HepG2 (cell line): Measurements from ENCODE around the gene ZMYND10. TPM values are rescaled to one million over a fixed set of nuclear protein-coding genes. Genes with fewer than 3 reads are reported as not detected.

Source experiments
- ATAC-seq: fragments of 200-7000 bp; cut with Tn5 transposase; 3 replicates; pipeline ENCODE4 v1.9.1; 2020; ENCODE audit warnings: mild to moderate bottlenecking, moderate library complexity
- BruUV-seq: library from RNA; stranded (reverse); fragments of 400-500 nt; replicated peaks from 2 replicates; lab custom pipeline; 2021; lab: Mats Ljungman, UMichigan
- CTCF ChIA-PET: fragments of 300-600 bp; formaldehyde crosslinking; extraction: SDS; loops from one replicate; lab custom pipeline; 2021; ENCODE audit warnings: low total read pairs, inconsistent platforms, low intra/inter-chr PET ratio; lab: Yijun Ruan, JAX
- POLR2A ChIA-PET: fragments of 350-600 bp; sonication (Branson Sonifier 250); formaldehyde crosslinking; loops from one replicate; lab custom pipeline; 2020; ENCODE audit warnings: antibody characterized with exemption, inconsistent platforms; lab: Yijun Ruan, JAX
- DNase-seq: peaks from one replicate; pipeline ENCODE4 v3.0.0-alpha.2; 2015; ENCODE audit warnings: low spot score
- FAIRE-seq: peaks from 3 replicates; lab custom pipeline; 2011; peaks lifted over from hg19 to GRCh38; lab: Jason Lieb, UNC
- H2AFZ ChIP-seq: one replicate; pipeline ENCODE4 v1.6.1; 2011; ENCODE audit warnings: low read length, inconsistent platforms
- H3K27ac ChIP-seq: fragments of 300-600 bp; 3 replicates; pipeline ENCODE4 v1.8.0; 2011; ENCODE audit warnings: mixed run types, mild to moderate bottlenecking, mixed read lengths, low read length, inconsistent platforms; ENCODE audit not compliant: insufficient read depth; ENCODE audit errors: extremely low read length
- H3K27me3 ChIP-seq, 2 experiments: fragments of 200-600 bp in 1 of 2; 2 replicates in 1 of 2; 3 replicates in 1 of 2; pipeline versions ENCODE4 v1.6.0 to v1.8.0; 2011; ENCODE audit warnings: low read length in 2 of 2, mild to moderate bottlenecking in 2 of 2, moderate library complexity in 2 of 2, inconsistent platforms in 1 of 2; ENCODE audit not compliant: insufficient read depth in 2 of 2, control insufficient read depth in 1 of 2
- H3K36me3 ChIP-seq, 2 experiments: fragments of 200-600 bp in 1 of 2; replicated peaks in 1 of 2; 2 replicates in 1 of 2; 3 replicates in 1 of 2; pipeline versions ENCODE4 v1.5.1 to v1.8.0; 2011; ENCODE audit warnings: low read length in 2 of 2, inconsistent platforms in 1 of 2; ENCODE audit not compliant: insufficient read depth in 2 of 2, control insufficient read depth in 1 of 2
- H3K4me1 ChIP-seq: 2 replicates; pipeline ENCODE4 v1.5.1; 2012; ENCODE audit warnings: low read length, inconsistent platforms; ENCODE audit not compliant: insufficient read depth
- H3K4me2 ChIP-seq: 2 replicates; pipeline ENCODE4 v1.6.0; 2011; ENCODE audit warnings: low read depth, low read length, inconsistent platforms
- H3K4me3 ChIP-seq, 3 experiments: fragments of 200-600 bp in 1 of 3; sonication (generic), shearing (Covaris generic) in 1 of 3; replicated peaks in 1 of 3; 2 replicates each; pipeline ENCODE4 v1.5.1; 2011 to 2016; ENCODE audit warnings: low read length in 3 of 3, inconsistent platforms in 2 of 3, low read depth in 2 of 3, mild to moderate bottlenecking in 2 of 3, control low read depth in 1 of 3, mixed read lengths in 1 of 3; ENCODE audit not compliant: insufficient read depth in 1 of 3
- H3K79me2 ChIP-seq: one replicate; pipeline ENCODE4 v1.6.1; 2011; ENCODE audit warnings: low read length, inconsistent platforms; ENCODE audit not compliant: insufficient read depth
- H3K9ac ChIP-seq: 2 replicates; pipeline ENCODE4 v1.6.0; 2011; ENCODE audit warnings: mild to moderate bottlenecking, low read depth, low read length, inconsistent platforms; ENCODE audit not compliant: insufficient read depth
- H3K9me3 ChIP-seq: 2 replicates; pipeline ENCODE4 v1.5.1; 2012; ENCODE audit warnings: mild to moderate bottlenecking, low read length
- H4K20me1 ChIP-seq: 2 replicates; pipeline ENCODE4 v1.6.0; 2011; ENCODE audit warnings: inconsistent platforms, mild to moderate bottlenecking, low read length, moderate library complexity; ENCODE audit not compliant: insufficient read depth
- BORCS8-MEF2B ChIP-seq: sonication (generic); formaldehyde crosslinking; IDR thresholded peaks from 2 replicates; pipeline ENCODE4 v1.8.0; 2022; ENCODE audit warnings: mild to moderate bottlenecking, missing genetic modification reagents
- GPN1 ChIP-seq: sonication (generic); formaldehyde crosslinking; IDR thresholded peaks from 2 replicates; pipeline ENCODE4 v1.5.1; 2020; ENCODE audit warnings: missing genetic modification reagents, borderline replicate concordance
- IKZF1 ChIP-seq: fragments of 450-650 bp; IDR thresholded peaks from 2 replicates; pipeline ENCODE4 v1.7.1; 2016
- MTA3 ChIP-seq: sonication (generic); formaldehyde crosslinking; IDR thresholded peaks from 2 replicates; pipeline ENCODE4 v1.4.0; 2020; ENCODE audit warnings: missing genetic modification reagents
- PHF5A ChIP-seq: IDR thresholded peaks from one replicate; pipeline ENCODE4 v1.6.1; 2018; ENCODE audit warnings: low read depth, missing genetic modification reagents; ENCODE audit not compliant: unreplicated experiment
- SMYD3 ChIP-seq: sonication (generic); formaldehyde crosslinking; IDR thresholded peaks from 2 replicates; pipeline ENCODE4 v1.8.1; 2023; ENCODE audit warnings: mild to moderate bottlenecking, missing genetic modification reagents
- TBP ChIP-seq: sonication (generic); formaldehyde crosslinking; IDR thresholded peaks from 2 replicates; pipeline ENCODE4 v1.5.0; 2020; ENCODE audit warnings: missing genetic modification reagents
- ZBTB8A ChIP-seq: sonication (generic); formaldehyde crosslinking; IDR thresholded peaks from 2 replicates; pipeline ENCODE4 v1.4.0; 2020; ENCODE audit warnings: mild to moderate bottlenecking, low read depth, missing genetic modification reagents, borderline replicate concordance
- ZNF549 ChIP-seq: sonication (generic); formaldehyde crosslinking; IDR thresholded peaks from 2 replicates; pipeline ENCODE4 v1.5.0; 2020; ENCODE audit warnings: missing genetic modification reagents
- ZNF552 ChIP-seq: sonication (generic); formaldehyde crosslinking; IDR thresholded peaks from 2 replicates; pipeline ENCODE4 v1.9.0; 2022; ENCODE audit warnings: missing genetic modification reagents, mild to moderate bottlenecking, borderline replicate concordance
- ZNF607 ChIP-seq: sonication (generic); formaldehyde crosslinking; IDR thresholded peaks from 2 replicates; pipeline ENCODE4 v1.5.1; 2020; ENCODE audit warnings: missing genetic modification reagents, mild to moderate bottlenecking, borderline replicate concordance
- ZSCAN22 ChIP-seq: sonication (generic); formaldehyde crosslinking; IDR thresholded peaks from 2 replicates; pipeline ENCODE4 v1.4.0; 2020; ENCODE audit warnings: mild to moderate bottlenecking, missing genetic modification reagents
- ZSCAN30 ChIP-seq: sonication (generic); formaldehyde crosslinking; IDR thresholded peaks from 2 replicates; pipeline ENCODE4 v1.5.0; 2020; ENCODE audit warnings: mild to moderate bottlenecking, missing genetic modification reagents
- WGBS: methylation state at CpG from one replicate; pipeline ENCODE4 v1.1.6; 2017; ENCODE audit warnings: low lambda C conversion rate; 5-methylcytosine and 5-hydroxymethylcytosine counted together
- in situ Hi-C: cut with HindIII; loops from 2 replicates; pipeline ENCODE4 v1.10.0; 2017; ENCODE audit warnings: low pct_unique_long_range_greater_than_20kb; ENCODE audit not compliant: extremely low pct_ligation_motif_present
- intact Hi-C: fragments of 100-400 bp; cut with micrococcal nuclease; formaldehyde crosslinking; loops from one replicate; pipeline ENCODE4 v1.10.0; 2022; ENCODE audit not compliant: unreplicated experiment
- polyA plus RNA-seq, 8 experiments: library from polyadenylated mRNA; depleted of rRNA in 3 of 8; stranded (reverse) in 7 of 8; unstranded in 1 of 8; fragments of >200 nt; fragmentation: Illumina TruSeq in 4 of 8; extraction: Trizol in 4 of 8; gene quantifications; 2 replicates each; pipeline versions ENCODE4 v1.2.1 to v1.2.3, GENCODE V29; 2011 to 2016; ENCODE audit warnings: low read depth in 4 of 8, missing spikeins in 1 of 8, mixed read lengths in 1 of 8; ENCODE audit not compliant: insufficient read depth in 1 of 8
- total RNA-seq, 5 experiments: library from RNA; depleted of rRNA; stranded (reverse); fragments of >200 nt; fragmentation: Illumina TruSeq; extraction: Trizol; gene quantifications; 2 replicates each; pipeline ENCODE4 v1.2.3, GENCODE V29; 2016; ENCODE audit warnings: low read depth in 1 of 5
- TF ChIP-seq, protein P1 (sequence below): sonication (generic); formaldehyde crosslinking; IDR thresholded peaks from 2 replicates; pipeline ENCODE4 v1.4.0; 2020; ENCODE audit warnings: missing genetic modification reagents
- TF ChIP-seq, protein P2 (sequence below): sonication (generic); formaldehyde crosslinking; IDR thresholded peaks from 2 replicates; pipeline ENCODE4 v1.5.0; 2020; ENCODE audit warnings: mild to moderate bottlenecking, missing genetic modification reagents
- TF ChIP-seq, protein P3 (sequence below): sonication (generic); formaldehyde crosslinking; conservative IDR thresholded peaks from 2 replicates; pipeline ENCODE4 v1.4.0; 2020; ENCODE audit warnings: missing genetic modification reagents

Gene ZMYND10
- total and polyA plus RNA-seq, 2 of the 13 experiments (the other 11 are each of a cell fraction or from before 2014, with no cell fraction given), result 0.60 to 0.74 TPM

DNA sequence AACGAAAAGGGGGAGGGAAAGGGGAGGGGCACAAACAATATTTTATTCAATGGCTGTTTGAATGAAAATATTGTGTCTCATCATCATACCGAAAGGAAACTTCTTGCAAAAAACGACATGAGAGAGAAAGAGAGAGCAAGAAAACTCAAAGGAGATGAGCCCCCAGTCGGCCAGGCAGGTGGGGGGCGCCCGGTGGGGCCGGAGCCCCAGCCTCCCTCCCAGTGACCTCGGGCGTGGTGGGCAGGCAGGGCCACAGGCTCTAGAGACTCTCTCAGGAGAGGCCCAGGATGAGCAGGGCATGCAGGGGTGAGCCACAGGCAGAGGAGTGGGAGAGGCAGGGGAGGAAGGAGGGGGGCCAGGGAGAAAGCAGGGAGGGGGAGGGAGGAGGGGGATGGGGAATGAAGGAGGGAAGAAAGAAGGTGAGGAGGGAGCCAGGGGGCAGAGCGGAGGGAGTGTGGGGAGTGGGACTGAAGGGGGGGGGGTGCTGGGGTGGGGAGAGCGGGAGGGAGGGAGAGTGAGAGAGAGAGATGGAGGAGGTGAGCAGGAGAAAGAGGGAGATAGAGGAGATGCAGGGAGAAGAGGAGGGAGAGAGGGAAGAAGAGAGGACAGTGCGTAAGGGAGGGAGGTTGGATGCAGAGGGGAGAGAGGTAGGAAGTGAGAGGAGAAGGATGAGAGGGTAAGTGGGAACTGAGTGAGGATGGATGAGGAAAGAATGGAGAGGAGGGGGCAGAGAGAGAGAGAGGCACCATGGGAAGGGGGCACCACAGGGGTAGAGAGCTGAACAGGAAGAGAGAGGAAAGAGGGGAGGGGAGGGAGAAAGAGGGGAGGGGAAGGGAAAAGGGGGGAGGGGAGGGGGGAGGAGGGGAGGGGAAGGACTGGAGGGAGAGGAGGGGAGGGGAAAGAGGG lies 27.9 kb upstream of the ZMYND10 start (continued):
- TF ChIP-seq ZSCAN30, result no peak
- TF ChIP-seq, protein P1, sequence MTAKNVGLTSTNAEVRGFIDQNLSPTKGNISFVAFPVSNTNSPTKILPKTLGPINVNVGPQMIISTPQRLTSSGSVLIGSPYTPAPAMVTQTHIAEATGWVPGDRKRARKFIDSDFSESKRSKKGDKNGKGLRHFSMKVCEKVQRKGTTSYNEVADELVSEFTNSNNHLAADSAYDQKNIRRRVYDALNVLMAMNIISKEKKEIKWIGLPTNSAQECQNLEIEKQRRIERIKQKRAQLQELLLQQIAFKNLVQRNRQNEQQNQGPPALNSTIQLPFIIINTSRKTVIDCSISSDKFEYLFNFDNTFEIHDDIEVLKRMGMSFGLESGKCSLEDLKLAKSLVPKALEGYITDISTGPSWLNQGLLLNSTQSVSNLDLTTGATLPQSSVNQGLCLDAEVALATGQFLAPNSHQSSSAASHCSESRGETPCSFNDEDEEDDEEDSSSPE, result no peak
- TF ChIP-seq, all 625 proteins: peak for 0

DNA sequence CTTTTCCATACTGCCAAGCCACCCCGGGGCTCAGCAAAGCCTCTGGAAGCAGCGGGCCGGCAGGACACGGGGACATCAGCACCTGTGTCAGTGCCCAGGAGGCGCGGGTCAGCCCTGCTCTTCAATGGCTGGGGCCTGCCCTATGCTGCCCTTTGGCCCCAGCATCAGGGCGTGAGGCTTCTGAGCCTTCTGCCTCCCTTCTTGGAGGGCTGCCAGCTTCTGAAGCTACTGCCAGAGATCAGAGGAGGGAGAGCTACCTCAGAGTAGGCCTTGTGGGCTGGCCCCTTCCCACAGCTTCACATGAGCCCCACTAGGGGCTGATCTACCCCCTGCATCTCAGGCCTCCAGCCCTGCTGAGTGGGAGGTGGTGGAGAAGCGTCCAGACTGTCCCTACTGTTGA lies 26.8 kb upstream of the ZMYND10 start:
- Histone ChIP-seq H3K4me2 (no peak overlapping the region), H3K27ac (no peak overlapping the region), H3K9me3 (no peaks in the 10 kb centered on the region), H3K4me3 (no peak overlapping the region), H4K20me1 (no peaks in the 10 kb centered on the region), H3K9ac (no peak overlapping the region), H2AFZ (no peak overlapping the region), H3K4me1 (peaks cover 7% of the 10 kb centered on the region), H3K36me3 (no peaks in the 10 kb centered on the region), H3K27me3 (peaks cover 13 to 58% of the 10 kb centered on the region in 2 experiments), H3K79me2 (no peaks in the 10 kb centered on the region)
- in situ Hi-C loops, result no loop called here
- CTCF ChIA-PET, result no interaction called here
- BruUV-seq, result no TSS peak
- POLR2A ChIA-PET, result no interaction called here
- intact Hi-C loops, result loop anchor here (5.0 kb wide), 1 partner anchor 145 kb away; no protein-coding TSS in a partner anchor
- WGBS, result 0% methylated on average over 7 of the region's 8 CpGs
- FAIRE-seq (no peak), ATAC-seq (peak; percentile 46), DNase-seq (no peak)
- TF ChIP-seq TBP (no peak), PHF5A (CRISPR knock-in tag) (no peak), ZNF552 (CRISPR knock-in tag) (no peak), MTA3 (CRISPR knock-in tag) (no peak), GPN1 (no peak), ZSCAN22 (CRISPR knock-in tag) (no peak), ZNF607 (CRISPR knock-in tag) (no peak), SMYD3 (CRISPR knock-in tag) (no peak), IKZF1 (no peak), BORCS8-MEF2B (CRISPR knock-in tag) (no peak), ZBTB8A (CRISPR knock-in tag) (no peak), ZNF549 (CRISPR knock-in tag) (no peak)
- TF ChIP-seq, protein P2, sequence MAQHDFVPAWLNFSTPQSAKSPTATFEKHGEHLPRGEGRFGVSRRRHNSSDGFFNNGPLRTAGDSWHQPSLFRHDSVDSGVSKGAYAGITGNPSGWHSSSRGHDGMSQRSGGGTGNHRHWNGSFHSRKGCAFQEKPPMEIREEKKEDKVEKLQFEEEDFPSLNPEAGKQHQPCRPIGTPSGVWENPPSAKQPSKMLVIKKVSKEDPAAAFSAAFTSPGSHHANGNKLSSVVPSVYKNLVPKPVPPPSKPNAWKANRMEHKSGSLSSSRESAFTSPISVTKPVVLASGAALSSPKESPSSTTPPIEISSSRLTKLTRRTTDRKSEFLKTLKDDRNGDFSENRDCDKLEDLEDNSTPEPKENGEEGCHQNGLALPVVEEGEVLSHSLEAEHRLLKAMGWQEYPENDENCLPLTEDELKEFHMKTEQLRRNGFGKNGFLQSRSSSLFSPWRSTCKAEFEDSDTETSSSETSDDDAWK, result no peak
- TF ChIP-seq, protein P3, sequence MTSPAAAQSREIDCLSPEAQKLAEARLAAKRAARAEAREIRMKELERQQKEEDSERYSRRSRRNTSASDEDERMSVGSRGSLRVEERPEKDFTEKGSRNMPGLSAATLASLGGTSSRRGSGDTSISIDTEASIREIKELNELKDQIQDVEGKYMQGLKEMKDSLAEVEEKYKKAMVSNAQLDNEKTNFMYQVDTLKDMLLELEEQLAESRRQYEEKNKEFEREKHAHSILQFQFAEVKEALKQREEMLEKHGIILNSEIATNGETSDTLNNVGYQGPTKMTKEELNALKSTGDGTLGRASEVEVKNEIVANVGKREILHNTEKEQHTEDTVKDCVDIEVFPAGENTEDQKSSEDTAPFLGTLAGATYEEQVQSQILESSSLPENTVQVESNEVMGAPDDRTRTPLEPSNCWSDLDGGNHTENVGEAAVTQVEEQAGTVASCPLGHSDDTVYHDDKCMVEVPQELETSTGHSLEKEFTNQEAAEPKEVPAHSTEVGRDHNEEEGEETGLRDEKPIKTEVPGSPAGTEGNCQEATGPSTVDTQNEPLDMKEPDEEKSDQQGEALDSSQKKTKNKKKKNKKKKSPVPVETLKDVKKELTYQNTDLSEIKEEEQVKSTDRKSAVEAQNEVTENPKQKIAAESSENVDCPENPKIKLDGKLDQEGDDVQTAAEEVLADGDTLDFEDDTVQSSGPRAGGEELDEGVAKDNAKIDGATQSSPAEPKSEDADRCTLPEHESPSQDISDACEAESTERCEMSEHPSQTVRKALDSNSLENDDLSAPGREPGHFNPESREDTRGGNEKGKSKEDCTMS (CRISPR knock-in tag), result no peak
